Loucy (cell line): ENCODE results near the gene VMAC.

Experiments
- EZH2phosphoT487 ChIP-seq: fragments of 200-600 bp; IDR thresholded peaks from 2 replicates; pipeline ENCODE4 v1.6.1; 2018; ENCODE audit warnings: antibody characterized with exemption, mild to moderate bottlenecking, moderate library complexity, borderline replicate concordance
- TF ChIP-seq, protein P1 (sequence below): fragments of 200-600 bp; sonication (generic); conservative IDR thresholded peaks from 2 replicates; pipeline ENCODE4 v1.5.1; 2014; ENCODE audit warnings: mild to moderate bottlenecking, antibody characterized with exemption, low read length

DNA sequence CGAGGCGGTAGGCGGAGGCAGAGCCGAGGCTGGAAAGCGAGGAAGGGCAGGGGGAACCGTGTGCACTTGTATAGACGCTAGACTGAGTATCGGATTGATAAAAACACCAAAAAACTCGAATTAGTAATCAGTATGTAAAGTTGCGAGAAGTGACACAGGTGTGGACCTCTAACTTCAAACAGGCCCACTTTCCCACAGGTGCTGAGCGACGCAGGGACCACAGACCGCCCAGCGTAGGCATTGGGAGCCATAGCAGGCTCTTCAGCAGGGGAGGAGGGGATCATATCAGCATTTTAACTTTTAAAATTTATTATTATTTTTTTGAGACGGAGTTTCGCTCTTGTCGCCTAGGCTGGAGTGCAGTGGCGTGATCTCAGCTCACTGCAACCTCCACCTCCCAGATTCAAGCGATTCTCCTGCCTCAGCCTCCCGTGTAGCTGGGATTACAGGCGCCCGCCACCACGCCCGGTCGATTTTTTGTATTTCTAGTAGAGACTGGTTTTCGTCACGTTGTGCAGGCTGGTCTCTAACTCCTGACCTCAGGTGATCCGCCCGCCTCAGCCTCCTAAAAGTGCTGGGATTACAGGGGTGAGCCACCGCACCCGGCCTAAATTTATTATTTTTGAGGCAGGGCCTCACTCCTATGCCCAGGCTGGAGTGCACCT lies 574 bp downstream of the VMAC start:
- TF ChIP-seq EZH2phosphoT487 = no peak
- TF ChIP-seq, protein P1, sequence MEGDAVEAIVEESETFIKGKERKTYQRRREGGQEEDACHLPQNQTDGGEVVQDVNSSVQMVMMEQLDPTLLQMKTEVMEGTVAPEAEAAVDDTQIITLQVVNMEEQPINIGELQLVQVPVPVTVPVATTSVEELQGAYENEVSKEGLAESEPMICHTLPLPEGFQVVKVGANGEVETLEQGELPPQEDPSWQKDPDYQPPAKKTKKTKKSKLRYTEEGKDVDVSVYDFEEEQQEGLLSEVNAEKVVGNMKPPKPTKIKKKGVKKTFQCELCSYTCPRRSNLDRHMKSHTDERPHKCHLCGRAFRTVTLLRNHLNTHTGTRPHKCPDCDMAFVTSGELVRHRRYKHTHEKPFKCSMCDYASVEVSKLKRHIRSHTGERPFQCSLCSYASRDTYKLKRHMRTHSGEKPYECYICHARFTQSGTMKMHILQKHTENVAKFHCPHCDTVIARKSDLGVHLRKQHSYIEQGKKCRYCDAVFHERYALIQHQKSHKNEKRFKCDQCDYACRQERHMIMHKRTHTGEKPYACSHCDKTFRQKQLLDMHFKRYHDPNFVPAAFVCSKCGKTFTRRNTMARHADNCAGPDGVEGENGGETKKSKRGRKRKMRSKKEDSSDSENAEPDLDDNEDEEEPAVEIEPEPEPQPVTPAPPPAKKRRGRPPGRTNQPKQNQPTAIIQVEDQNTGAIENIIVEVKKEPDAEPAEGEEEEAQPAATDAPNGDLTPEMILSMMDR = no peak
